ENCODE data around the gene MGAT3. TPM values are rescaled to one million over a fixed set of nuclear protein-coding genes. Genes with fewer than 3 reads are reported as not detected.

MGAT3 gene
- total and polyA plus RNA-seq, 9 of the 15 experiments (the other 6 are each of a cell fraction or from before 2014, with no cell fraction given), result 0.10 to 11.5 (median 4.6) TPM

- TF ChIP-seq FOXO4 (CRISPR knock-in tag; IDR thresholded peaks at IDR 0.05) (no peak), AFF4 (CRISPR knock-in tag; IDR thresholded peaks at IDR 0.05) (no peak; the same call in 1 of the 2 replicates), NR4A1 (CRISPR knock-in tag; IDR thresholded peaks at IDR 0.05) (no peak), NR4A1 (tag; IDR thresholded peaks at IDR 0.05) (no peak), CAMTA2 (CRISPR knock-in tag; conservative IDR thresholded peaks at IDR 0.05) (no peak), ZSCAN32 (CRISPR knock-in tag; IDR thresholded peaks at IDR 0.05) (no peak), BHLHE40 (IDR thresholded peaks at IDR 0.05; ENCODE audit: low read length) (0 out of 2 replicates have a peak, but pooled peaks have one; percentile 33), ZNF778 (CRISPR knock-in tag; IDR thresholded peaks at IDR 0.05) (no peak), ZBED1 (IDR thresholded peaks at IDR 0.05) (no peak), HDAC8 (tag; IDR thresholded peaks at IDR 0.05) (no peak), TOE1 (IDR thresholded peaks at IDR 0.05; ENCODE audit: borderline replicate concordance) (peak; percentile 82), TOE1 (CRISPR knock-in tag; IDR thresholded peaks at IDR 0.05; ENCODE audit: borderline replicate concordance, low read depth) (no peak), MAZ (CRISPR knock-in tag; conservative IDR thresholded peaks at IDR 0.05 in 1 of 2, IDR thresholded peaks at IDR 0.05 in 1 of 2) (peak in 1 of 2 experiments; percentile 45; a peak in 1 of 4 replicates), FOXM1 (IDR thresholded peaks at IDR 0.05; ENCODE audit: low read depth) (peak; percentile 29; the same call in 1 of the 2 replicates), FOXM1 (CRISPR knock-in tag; IDR thresholded peaks at IDR 0.05; ENCODE audit: low read depth) (no peak), POLR3A (IDR thresholded peaks at IDR 0.05; ENCODE audit: borderline replicate concordance, extremely low read depth, insufficient read depth, insufficient read length) (no peak), TCF15 (CRISPR knock-in tag; IDR thresholded peaks at IDR 0.05) (no peak), CREM (IDR thresholded peaks at IDR 0.05; ENCODE audit: low read depth) (peak; percentile 75), SPI1 (IDR thresholded peaks at IDR 0.05; ENCODE audit: borderline replicate concordance, low read depth, low read length) (peak; percentile 32; the same call in 1 of the 2 replicates), CBX3 (IDR thresholded peaks at IDR 0.05; ENCODE audit: borderline replicate concordance in 1 of 2, low read length in 2 of 2) (peak in 1 of 2 experiments; percentile 68; a peak in 1 of 3 replicates), FOXP1 (CRISPR knock-in tag; IDR thresholded peaks at IDR 0.05) (no peak; the same call in 1 of the 2 replicates), GABPA (tag; conservative IDR thresholded peaks at IDR 0.05; ENCODE audit: low read depth) (peak; percentile 48; the same call in 1 of the 2 replicates)
Observed at GRCh38 chr22:39528681-39529486, 72.1 kb downstream of the MGAT3 start (continued).
